Tongue (tissue), 2 donors: ENCODE data around the gene NTN1. TPM values are rescaled to one million over a fixed set of nuclear protein-coding genes. Genes with fewer than 3 reads are reported as not detected.

ENCODE experiments used
- DNase-seq: peaks from one replicate; pipeline ENCODE4 v3.0.0-alpha.2; 2015
- total RNA-seq: library from RNA; depleted of rRNA; stranded (reverse); fragments of >200 nt; gene quantifications from one replicate; pipeline ENCODE4 v1.2.3, GENCODE V29; 2014

The NTN1 gene
- total RNA-seq, 1 donor from 2014 or later = 32.8 TPM

DNA sequence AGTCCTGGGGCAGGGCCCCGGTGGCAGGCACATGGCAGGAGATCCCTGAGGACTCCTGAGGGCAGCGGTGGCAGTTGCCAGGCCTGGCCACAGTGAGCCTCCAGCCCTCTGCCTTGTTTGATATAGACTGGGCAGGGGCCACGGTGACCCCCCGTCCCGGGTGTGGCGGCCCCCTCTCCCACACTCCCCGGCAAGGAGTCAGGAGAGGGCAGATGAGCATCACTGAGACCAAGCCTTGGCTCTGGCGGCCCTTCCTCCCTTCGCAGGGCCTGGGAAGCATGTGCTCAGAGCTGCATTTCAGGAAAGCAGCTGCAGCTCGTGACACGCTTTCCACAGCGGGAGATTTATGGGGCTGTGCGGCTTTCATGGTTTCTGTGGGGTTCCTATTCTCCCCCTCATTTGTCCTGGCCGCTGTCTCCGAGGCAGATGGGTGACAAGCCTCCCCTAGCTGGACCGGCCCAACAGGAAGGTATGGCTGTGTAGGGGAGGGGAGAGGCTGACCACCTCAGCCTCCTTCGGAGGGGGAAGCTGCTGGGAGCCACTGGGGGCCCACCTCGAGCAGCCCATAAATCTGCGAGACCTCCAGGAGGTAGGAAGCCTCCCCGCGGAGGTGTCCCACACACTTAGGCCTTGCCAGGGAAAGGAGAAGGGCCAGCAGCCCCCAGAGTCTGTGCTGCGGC lies 211.4 kb downstream of the NTN1 start:
- DNase-seq = peak; percentile 66

DNA sequence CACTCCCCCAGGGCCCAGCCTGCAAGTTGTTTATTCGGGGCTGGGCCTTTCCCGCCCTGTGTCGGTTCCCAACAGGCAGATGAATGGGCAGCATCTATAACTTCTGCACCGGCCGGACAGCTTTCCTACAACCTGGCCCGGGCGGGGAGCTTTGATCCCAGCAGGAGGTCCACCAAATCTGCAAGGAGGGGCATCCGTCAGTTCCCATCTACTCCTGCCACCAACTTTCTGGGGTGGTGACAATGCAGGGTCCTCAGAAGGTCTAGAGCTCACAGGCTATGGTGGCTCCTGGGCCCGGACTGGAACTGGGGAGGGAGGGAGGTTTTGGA lies 211.9 kb downstream of the NTN1 start:
- DNase-seq = no peak

DNA sequence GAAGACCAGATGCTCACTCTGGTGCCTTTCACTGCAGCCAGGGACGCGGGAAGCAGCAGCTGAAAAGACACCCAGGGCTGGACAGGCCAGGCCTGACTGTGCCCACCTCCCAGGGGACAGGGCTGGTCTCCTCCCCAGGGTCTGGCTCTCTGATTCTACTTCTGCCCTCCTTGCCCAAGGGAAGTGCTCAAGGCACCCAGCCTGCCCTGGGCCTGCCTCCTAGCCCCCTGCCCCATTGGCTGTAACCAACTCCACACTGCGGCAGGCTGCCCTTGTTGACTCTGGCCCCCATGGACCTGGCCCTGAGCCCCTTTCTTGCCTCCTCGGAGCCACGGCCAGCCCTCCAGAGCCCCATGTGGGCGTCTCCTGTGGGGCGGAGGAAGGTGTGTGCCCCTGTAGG lies 212.5 kb downstream of the NTN1 start:
- DNase-seq = no peak

DNA sequence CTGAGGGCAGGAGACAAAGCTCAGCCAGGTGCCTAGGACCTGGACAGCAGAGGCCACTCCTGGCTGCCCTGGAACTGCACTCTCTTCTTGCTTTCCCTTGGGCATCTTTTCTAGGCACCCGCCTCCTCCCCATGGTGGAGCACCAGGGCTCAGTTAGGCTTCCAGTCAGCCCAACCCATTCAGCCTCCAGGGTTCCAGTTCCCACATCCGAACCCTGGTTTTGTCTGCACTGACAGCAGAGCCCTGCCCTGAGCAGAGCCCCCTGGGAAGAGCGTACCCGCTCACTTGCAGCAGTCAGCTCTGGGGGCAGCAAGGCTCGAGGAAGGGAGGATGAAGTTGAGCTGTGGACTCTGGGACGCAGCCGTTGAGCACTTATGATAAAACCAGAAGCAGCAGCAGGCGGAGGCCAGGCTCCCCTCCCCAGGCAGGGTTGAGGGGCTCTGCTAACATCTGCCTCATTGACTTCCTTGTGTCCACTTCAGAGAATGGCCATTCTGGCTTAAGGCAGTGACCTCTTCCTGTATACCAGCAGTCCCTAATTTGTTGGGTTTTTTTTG lies 213.2 kb downstream of the NTN1 start:
- DNase-seq = no peak

DNA sequence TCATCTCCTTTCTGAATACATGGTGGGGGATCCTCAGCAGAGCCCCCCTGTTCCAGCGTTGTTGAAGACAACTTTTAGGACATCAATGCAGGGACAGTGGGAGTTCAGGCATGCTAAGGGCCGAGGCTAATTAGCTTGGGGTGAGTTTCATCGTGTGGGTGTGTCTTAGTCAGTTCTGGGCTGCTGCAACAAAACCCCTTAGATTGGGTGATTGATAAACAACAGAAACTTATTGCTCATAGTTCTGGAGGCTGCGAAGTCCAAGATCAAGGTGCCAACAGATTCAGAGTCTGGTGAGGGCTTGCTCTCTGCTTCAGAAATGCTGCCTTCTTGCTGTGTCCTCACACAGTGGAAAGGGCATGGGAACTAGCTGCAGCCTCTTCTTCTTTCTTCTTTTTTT lies 214.0 kb downstream of the NTN1 start:
- DNase-seq = no peak

DNA sequence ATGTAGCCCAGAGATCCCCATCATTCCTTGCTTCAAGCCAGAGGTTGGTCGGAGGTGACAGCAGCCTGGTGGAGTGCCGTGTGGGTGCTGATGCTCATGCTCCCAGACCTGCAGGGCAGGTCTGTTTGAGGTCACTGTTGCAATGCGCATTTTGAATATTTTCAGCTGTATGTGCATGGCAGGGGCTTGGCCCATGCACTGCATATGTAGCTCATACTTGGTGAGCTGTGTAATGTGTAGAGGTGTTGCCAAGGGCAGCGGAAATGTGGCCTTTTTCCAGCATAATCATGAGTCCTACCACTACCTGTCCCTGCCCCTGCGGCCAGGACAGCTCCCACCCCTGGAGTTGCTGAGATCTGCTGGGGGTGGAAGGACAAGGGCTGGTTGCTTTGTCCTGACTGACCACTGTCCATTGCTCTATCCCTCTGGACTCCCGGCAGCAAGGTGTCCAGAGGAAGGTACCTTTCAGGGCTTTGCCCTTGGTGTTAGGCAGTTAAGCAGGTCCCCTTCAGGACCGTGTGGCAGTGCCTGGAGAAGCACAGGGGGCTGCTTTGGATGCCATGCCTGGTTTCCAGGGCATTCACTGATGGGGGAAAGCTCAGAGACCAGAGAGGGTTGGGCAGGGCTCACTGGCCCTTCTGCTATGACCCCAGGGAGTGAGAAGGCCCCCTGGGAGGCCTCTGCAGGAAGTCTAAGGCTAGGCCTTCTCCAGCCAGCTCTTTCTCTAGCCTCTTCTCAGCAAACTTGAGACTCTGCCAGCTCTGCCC lies 215.2 kb downstream of the NTN1 start:
- DNase-seq = no peak

DNA sequence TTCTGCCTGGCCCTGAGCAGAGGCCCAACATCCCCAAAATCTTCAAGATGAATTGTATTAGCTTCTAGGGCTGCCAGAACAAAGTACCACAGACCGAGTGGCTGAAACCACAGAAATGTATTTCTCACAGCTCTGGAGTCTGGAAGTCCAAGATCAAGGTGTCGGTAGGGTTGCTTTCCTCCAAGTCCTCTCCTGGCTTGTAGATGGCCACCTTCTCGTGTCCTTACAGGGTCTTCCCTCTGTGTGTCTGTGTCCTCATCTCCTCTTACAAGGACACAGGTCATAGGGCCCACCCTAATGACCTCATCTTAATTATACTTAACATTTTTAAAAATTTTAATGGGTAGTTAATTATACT lies 215.7 kb downstream of the NTN1 start:
- DNase-seq = no peak

DNA sequence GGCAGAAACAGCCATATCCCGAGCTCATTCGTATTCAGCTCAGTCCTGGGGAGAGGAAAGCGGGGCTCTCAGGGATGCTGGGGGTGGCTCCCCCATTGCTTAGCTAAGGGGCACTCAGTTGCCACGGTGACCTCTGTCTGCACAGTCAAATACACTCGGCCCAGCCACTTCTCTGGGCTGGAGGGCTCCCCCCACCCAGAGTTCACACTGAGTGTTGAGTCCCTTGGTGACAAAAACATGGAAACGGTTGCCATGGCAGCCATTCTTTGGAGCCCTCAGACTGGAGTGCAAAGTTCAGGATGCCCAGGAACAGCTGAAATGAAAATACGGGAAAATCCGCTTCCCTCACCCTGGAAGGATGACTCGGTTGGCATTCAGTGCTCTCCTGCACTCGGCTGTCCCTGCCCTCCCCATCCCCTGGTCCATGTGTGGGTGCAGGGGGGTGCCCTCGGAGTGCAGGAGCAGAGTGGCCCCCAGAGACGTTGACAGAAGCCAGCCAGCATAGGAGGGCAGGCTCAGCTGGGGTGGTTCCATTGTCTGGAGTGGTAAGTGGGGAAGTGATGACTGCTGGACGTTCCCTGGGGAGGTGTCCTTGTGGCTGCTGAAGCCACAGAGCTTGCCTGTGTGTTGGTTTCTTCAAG lies 216.5 kb downstream of the NTN1 start:
- no peak for DNase-seq

DNA sequence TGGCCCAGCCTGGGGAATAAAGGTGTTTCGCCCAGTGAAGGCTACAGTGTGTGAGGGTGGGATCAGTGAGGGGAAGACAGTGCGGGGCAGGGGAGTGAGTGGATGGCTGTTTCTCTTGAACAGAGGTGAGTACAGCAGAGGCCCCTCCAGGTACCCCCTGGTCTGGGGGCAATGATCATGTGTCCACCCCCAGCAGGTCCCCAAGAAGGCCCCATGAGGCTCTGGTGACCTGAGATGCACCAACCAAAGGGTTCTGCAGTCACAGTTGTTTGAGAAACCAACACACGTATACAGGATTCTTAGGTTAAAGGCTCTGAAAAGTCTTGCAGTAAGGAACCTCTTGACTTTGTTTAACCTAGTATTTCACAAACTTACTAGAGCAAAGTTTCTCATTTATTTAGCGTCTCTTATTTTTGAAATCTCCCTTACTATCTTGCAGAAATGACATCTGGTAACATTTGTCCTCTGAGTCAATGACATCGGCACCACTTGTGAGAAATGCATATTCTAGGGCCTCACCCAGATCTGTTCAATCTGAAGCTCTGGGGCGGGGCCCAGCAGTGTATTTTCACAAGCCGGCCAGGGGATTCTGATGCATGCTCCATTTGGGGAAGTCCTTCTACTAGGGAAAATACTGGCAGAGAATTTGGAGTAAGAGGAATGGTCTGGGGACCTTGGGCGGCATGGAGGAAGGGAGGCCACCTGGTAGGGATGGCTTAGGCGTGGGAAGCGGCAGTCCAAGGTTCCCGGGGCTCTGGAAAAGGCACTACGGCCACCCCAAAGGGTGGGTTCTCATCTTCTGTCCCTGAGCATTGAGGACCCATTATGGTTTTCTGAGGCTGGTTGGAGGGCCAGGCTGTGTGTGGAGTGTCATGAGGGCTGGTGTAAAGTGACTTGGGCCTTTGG lies 217.3 kb downstream of the NTN1 start:
- no peak for DNase-seq

DNA sequence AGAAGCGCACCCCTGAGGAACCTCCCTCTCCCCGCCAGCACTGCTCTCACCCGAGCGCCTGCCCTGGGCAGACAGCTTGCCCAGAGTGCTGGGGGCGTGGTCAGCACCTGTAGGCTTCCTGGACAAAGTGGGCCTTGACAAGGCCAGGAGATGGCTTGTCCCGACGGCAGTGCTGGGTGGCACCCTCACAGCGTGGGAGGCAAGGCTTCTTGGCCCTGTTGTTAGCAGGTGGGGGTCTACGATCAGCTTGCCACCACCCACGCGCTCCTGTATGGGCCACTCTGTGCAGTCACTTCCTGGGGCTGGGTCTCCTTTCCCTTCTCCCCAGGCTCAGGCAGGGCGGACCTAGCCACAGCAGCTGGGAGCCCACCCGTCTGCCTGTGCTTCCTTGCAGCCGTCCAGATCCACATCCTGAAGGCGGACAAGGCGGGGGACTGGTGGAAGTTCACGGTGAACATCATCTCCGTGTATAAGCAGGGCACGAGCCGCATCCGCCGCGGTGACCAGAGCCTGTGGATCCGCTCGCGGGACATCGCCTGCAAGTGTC lies 218.0 kb downstream of the NTN1 start:
- DNase-seq = peak; percentile 58

DNA sequence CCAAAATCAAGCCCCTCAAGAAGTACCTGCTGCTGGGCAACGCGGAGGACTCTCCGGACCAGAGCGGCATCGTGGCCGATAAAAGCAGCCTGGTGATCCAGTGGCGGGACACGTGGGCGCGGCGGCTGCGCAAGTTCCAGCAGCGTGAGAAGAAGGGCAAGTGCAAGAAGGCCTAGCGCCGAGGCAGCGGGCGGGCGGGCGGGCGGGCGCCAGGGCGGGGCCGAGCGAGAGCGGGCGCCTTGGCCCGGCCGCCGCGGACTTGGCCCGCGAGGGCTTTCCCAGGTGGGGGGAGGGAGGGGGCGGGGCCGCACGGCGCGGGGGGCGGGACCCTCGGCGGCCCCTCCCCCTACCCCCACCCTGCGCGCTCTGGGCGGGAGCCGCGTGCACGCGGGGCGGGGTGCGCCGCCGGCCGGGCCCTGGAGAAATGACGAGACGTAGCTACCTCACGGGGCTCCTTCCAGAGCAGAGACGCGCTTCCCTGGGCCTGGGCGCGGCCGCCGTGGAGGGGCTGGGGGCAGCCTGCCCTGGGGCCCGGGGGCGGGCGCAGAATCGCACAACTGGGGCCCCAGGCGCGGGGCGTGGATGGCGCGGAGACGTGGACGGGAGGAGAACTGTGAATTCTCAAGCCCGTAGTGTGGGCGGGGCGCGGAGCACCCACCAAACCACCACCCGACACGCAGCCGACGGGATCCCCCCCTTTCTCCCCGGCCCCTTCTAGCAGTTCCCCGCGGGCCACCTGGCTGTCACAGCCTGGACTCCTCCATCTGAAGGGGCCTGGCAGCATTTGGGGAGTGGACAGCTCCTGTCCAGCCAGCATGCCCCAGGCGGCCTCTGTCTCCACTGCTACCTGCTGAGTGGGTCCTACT lies 218.7 kb downstream of the NTN1 start:
- DNase-seq = peak; percentile 88

DNA sequence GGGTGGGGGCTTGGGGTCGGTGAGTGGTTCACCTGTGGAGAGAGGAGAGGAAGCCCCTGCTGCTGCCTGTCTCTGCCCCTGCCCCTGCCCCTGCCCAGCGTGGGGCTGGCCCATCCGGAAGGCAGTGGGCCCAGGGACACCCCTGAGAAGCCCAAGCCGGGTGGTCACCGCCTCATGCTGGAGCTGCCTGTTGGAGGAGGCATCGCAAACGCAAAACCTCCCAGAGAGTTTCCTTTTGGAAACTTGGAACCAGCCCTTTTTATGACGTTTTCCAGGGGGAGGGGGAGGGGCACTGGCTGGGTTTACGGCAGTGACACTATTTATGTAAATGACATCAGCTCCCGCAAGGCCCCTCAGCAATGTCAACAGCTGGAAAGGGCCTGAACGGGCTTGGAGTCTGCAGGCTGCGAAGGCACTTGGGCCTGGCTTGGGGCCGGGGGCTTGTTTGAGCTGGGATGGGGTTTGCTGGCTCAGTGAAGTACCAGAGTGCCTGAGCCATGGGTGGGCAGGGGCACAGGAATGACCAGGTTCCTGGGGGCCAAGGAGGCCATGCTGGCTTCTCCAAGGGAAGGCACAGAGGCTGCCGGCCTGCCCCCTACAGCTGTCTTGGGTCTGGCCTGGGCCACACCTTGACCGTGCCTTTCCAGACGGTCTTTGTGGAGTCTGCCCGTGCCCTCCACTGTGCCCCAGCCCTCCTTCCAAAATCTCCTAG lies 219.5 kb downstream of the NTN1 start:
- DNase-seq = peak; percentile 97

DNA sequence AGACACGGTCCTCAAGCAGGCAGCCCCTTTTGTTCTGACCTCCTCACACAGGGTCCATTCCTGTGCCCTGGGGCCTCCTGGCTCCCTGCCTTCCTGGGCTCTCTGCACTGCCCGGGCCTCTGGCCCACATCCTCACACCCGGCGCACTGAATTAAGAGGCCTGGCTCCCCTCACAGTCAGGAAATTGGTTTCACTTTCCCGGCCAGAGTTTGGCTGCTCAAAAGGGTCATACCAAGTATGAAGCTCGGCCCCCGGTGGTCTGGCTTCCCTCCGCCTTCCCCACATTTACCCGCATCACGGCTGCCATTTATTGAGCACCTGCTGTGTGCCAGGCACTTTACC lies 220.0 kb downstream of the NTN1 start:
- DNase-seq = peak; percentile 89

DNA sequence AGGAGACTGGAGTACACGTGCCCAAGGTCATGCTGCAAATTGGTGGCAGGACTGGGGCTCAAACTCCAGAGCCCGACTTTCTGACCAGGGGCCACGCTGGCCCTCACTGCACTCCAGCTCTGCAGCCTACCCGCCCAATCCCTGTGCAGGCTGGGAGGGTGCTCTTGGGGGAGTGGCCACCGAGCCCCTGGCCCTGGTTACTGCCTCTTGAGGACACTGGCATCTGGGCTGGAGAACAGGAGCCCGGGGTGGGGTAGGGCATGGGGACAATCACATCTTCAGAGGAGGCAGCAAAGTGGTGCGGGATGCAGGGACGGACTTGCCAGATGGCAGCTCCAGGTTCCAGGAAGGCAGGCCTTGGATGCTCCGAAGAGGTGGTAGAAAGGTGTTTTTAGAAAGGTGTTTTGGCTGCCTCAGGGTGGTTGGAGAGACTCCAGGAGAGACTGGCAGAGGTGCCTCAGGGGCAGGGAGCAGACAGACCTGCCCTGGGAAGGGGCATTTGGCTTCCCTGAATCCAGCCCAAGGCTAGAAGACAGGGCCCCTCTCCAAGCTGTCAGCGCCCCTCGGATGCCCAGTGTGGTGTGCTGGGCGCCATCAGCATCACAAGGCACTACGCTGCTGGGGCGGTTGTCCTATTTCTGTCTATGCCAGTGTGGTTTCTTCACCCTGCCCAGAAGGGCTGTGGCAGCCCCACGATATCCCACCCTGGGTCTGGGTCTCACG lies 220.6 kb downstream of the NTN1 start:
- DNase-seq = no peak

DNA sequence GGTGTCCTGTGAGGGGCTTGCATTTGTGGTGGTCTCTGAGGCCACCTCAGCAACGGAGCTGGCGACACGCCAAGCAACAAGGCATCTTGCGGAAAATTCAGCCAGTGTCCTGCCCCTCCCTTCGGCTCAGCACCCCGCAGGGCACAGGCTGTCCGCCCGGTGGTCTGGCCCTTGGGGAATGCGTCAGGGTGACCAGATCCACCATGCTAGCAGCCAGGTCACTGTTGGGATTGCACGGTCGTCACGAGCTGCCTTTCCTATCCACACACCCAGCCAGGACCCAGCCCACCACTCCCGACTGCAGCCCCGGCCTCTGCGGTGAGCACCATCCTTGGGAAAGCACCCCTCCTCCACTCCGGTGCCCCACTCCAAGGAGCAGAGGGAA lies 221.2 kb downstream of the NTN1 start:
- no peak for DNase-seq

DNA sequence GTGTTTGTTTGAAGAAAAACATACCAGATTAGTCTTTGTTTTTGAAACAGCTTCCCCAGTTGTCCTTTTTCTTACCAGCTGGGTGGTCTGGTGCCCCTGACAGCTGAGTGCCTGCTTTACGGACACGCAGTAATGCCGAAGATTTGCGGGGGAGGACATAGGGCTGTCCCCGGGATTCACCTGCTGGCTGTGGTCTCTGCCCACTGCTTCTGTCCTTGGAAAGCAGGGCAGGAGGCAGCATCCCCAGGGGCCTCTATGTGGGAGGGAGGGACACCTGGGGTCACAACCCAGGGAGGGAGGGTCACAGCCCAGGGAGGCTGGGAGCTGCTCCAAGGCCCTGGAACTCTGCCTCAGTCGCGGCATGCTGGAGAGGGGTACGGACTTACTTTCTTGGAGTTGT lies 221.7 kb downstream of the NTN1 start:
- DNase-seq = no peak

DNA sequence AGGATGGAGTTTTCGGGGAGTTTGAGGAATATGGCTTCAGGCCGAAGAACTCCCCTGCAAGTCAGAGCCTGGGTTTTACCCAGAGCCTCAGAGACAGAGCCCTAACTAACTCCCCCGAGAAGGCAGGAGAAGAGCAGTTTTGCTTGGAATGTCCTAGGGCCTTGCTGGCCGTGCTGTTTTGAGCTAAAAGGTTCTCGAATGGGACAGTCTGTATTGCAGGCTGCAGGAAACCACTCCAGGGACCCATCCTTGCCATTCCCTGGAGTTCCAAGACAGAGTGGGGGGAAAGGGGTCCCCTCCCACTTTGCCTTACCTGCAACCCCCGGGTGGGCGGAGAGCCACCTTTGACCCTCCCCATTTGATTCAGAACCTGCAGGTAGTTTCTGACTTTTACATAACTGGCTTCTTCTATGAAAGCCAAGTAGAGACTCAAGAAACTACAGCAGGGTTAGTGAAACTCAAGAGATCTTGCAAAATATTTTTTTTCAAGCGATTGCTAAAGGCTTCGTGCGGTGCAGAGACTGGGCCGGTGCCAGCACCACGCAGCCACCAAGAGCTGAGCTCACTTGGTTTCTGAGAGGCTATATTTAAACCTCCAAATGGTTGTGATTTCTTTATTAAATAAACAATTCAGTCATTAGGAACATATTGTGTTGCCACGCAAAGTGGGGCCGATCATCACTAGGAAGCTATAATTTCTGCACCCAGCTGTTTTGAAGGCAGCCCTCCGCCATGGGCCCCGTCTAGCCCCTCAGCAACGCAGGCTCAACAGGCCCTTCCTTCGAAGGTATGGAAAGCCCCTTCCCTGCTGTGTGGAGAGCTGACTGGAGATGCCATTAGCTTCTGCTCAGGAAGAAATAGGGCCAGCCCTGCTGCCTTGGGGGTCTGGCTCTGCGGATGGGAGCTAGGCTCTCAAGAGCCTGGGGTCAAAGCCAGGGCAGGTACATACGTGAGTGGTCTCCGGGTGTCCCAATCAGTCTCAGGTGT lies 223.0 kb downstream of the NTN1 start:
- DNase-seq = peak; percentile 50

DNA sequence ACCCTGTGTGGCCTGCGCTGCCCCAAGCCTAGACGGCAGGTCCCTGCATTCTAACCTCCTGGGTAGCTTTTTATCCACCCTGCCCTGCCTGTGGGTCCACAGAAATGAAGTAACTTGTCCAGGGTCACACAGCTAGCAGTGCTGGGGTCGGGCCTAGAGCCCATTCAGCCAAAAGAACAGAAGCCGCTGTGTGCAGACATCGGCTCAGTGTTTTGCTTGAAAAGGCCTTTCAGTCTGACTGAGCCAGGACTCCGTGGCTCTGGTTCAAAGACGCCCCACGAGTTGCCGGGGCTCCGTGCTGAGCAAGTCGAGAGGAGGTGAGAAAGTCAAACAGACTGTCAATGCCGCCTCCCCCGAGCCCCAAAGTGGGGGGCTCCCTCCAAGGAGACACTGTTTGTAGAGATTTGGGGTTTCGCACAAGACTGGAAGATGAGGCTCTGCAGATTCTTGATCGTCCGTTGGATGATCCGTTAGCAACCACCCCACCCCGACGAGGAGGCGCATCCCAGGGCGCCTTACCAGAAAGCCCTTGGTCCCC lies 226.2 kb downstream of the NTN1 start:
- DNase-seq = no peak
